Endodermal cell (in vitro differentiated cells): ENCODE measurements around the gene DCLK1. TPM values are rescaled to one million over a fixed set of nuclear protein-coding genes. Genes with fewer than 3 reads are reported as not detected.

Source experiments
- DNase-seq: peaks from one replicate; pipeline ENCODE4 v3.0.0-alpha.2; 2017
- H3K27ac ChIP-seq: 2 replicates; pipeline ENCODE4 v1.5.1; 2013; ENCODE audit warnings: mild to moderate bottlenecking, low read depth, low read length, moderate library complexity
- H3K27me3 ChIP-seq: 2 replicates; pipeline ENCODE4 v1.6.1; 2013; ENCODE audit warnings: mild to moderate bottlenecking, low read length, moderate library complexity; ENCODE audit not compliant: insufficient read depth, control insufficient read depth, poor library complexity, severe bottlenecking
- H3K36me3 ChIP-seq: 2 replicates; pipeline ENCODE4 v1.7.0; 2013; ENCODE audit warnings: mild to moderate bottlenecking, low read length, moderate library complexity; ENCODE audit not compliant: control insufficient read depth, insufficient read depth
- H3K4me1 ChIP-seq: one replicate; pipeline ENCODE4 v1.7.0; 2013; ENCODE audit warnings: low read length; ENCODE audit not compliant: control insufficient read depth, insufficient read depth
- H3K4me3 ChIP-seq: 2 replicates; pipeline ENCODE4 v1.5.1; 2013; ENCODE audit warnings: mild to moderate bottlenecking, low read length, moderate library complexity
- H3K9ac ChIP-seq: 2 replicates; pipeline ENCODE4 v1.6.1; 2013; ENCODE audit warnings: mild to moderate bottlenecking, low read length, moderate library complexity; ENCODE audit not compliant: poor library complexity, severe bottlenecking; ENCODE audit errors: extremely low read depth
- H3K9me3 ChIP-seq: 2 replicates; pipeline ENCODE4 v1.6.1; 2013; ENCODE audit warnings: mild to moderate bottlenecking, low read length, moderate library complexity; ENCODE audit not compliant: control insufficient read depth
- H3K27ac Mint-ChIP-seq: 2 replicates; pipeline ENCODE4 v1.8.0; 2020; ENCODE audit warnings: mixed read lengths
- H3K27me3 Mint-ChIP-seq: 2 replicates; pipeline ENCODE4 v1.8.0; 2021; ENCODE audit warnings: mild to moderate bottlenecking, mixed read lengths; ENCODE audit not compliant: insufficient read depth
- H3K36me3 Mint-ChIP-seq: 2 replicates; pipeline ENCODE4 v1.8.0; 2020; ENCODE audit warnings: low read depth, mixed read lengths
- H3K4me1 Mint-ChIP-seq: 2 replicates; pipeline ENCODE4 v1.8.0; 2020; ENCODE audit warnings: mixed read lengths
- H3K4me3 Mint-ChIP-seq: 2 replicates; pipeline ENCODE4 v1.8.0; 2020; ENCODE audit warnings: mild to moderate bottlenecking, moderate library complexity, mixed read lengths
- H3K9me3 Mint-ChIP-seq: 2 replicates; pipeline ENCODE4 v1.8.0; 2020; ENCODE audit warnings: mild to moderate bottlenecking, mixed read lengths
- WGBS, 2 experiments: methylation state at CpG; one replicate each; pipeline versions ENCODE4 v1.1.5 to v1.1.7; 2013; ENCODE audit warnings: missing lambda C conversion rate in 2 of 2, mixed read lengths in 1 of 2; ENCODE audit not compliant: insufficient coverage in 1 of 2, insufficient read length in 1 of 2; 5-methylcytosine and 5-hydroxymethylcytosine counted together
- total RNA-seq, 2 donors: library from RNA; stranded (reverse); fragmentation: NEBNext Ultra II Directional in 1 of 2; extraction: Animal tissue kit (Norgen Biotek cat#: 25700) in 1 of 2; gene quantifications; 2 replicates in 1 of 2; 3 replicates in 1 of 2; pipeline ENCODE4 v1.2.1, GENCODE V29; 2021
- TF ChIP-seq, protein P1 (sequence below): fragments of 200-600 bp; sonication (generic); conservative IDR thresholded peaks from 2 replicates; pipeline ENCODE4 v1.5.0; 2021; ENCODE audit warnings: antibody characterized with exemption, mild to moderate bottlenecking

The DCLK1 gene
- total RNA-seq, 2 donors from 2014 or later, result 3.0 to 32.8 TPM

DNA sequence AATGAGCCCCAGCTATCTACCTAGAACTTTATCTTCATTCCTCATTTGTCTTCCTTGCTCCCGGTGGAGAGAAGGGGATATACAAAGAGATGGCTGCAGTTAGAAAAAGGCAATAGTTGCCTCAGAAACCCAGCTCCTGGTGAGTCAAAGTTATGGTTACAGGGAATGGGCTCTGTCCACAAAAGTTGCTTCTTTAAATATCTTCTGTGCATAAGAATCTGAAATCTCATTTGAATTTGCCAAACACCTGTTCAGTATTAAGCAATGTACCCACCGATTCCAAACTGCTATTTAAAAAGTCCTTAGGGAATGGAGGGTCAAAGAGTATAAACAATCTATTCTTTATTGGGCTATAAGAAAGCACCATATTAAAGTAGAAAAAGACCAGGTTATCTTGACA lies 48.4 kb downstream of the DCLK1 start:
- 89 to 100% methylated on average over 1 to 2 of the region's 2 CpGs for WGBS, 2 experiments
- no peaks in the 10 kb centered on the region for H3K36me3 ChIP-seq
- peaks cover 22% of the 10 kb centered on the region for H3K4me1 Mint-ChIP-seq
- no peak overlapping the region for H3K4me3 Mint-ChIP-seq
- no peaks in the 10 kb centered on the region for H3K27me3 ChIP-seq
- H3K4me1 ChIP-seq, result no peaks in the 10 kb centered on the region
- H3K27ac ChIP-seq, result no peak overlapping the region
- DNase-seq, result no peak
- H3K4me3 ChIP-seq, result no peak overlapping the region
- H3K9ac ChIP-seq, result no peak overlapping the region
- H3K9me3 Mint-ChIP-seq, result peaks cover 2% of the 10 kb centered on the region
- TF ChIP-seq, protein P1, sequence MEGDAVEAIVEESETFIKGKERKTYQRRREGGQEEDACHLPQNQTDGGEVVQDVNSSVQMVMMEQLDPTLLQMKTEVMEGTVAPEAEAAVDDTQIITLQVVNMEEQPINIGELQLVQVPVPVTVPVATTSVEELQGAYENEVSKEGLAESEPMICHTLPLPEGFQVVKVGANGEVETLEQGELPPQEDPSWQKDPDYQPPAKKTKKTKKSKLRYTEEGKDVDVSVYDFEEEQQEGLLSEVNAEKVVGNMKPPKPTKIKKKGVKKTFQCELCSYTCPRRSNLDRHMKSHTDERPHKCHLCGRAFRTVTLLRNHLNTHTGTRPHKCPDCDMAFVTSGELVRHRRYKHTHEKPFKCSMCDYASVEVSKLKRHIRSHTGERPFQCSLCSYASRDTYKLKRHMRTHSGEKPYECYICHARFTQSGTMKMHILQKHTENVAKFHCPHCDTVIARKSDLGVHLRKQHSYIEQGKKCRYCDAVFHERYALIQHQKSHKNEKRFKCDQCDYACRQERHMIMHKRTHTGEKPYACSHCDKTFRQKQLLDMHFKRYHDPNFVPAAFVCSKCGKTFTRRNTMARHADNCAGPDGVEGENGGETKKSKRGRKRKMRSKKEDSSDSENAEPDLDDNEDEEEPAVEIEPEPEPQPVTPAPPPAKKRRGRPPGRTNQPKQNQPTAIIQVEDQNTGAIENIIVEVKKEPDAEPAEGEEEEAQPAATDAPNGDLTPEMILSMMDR, result no peak
- no peaks in the 10 kb centered on the region for H3K36me3 Mint-ChIP-seq
- H3K9me3 ChIP-seq, result no peaks in the 10 kb centered on the region
- no peaks in the 10 kb centered on the region for H3K27me3 Mint-ChIP-seq
- no peak overlapping the region for H3K27ac Mint-ChIP-seq

DNA sequence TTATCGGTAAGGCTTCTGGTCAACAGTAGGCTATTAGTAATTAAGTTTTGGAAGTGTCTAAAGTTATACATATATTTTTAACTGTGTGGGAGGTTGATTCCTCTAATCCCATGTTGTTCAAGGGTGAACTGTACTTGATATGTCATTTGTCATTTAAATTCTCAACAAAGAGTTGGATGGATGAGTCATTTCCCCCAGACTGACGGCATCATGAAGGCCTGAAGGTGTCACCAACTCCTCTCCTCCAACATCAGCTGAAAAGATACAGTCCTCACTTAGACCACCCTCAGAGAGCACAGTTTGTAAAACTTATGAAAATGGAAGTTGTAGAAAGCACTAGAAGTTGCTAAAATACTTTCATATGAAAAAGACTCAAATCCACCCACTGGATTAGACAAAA lies 48.8 kb downstream of the DCLK1 start:
- Mint-ChIP-seq H3K27me3 (no peaks in the 10 kb centered on the region), H3K9me3 (peaks cover 2% of the 10 kb centered on the region), H3K4me3 (no peak overlapping the region), H3K4me1 (peaks cover 20% of the 10 kb centered on the region), H3K36me3 (no peaks in the 10 kb centered on the region), H3K27ac (no peak overlapping the region)
- no peaks in the 10 kb centered on the region for H3K36me3 ChIP-seq
- H3K9me3 ChIP-seq, result no peaks in the 10 kb centered on the region
- DNase-seq, result no peak
- no peaks in the 10 kb centered on the region for H3K4me1 ChIP-seq
- no peak overlapping the region for H3K4me3 ChIP-seq
- TF ChIP-seq, protein P1, result no peak
- H3K27ac ChIP-seq, result no peak overlapping the region
- no peak overlapping the region for H3K9ac ChIP-seq
- 88% methylated on average over 2 of the region's 2 CpGs; no CpG with 5 or more reads in 1 of the 2 experiments for WGBS, 2 experiments
- no peaks in the 10 kb centered on the region for H3K27me3 ChIP-seq

DNA sequence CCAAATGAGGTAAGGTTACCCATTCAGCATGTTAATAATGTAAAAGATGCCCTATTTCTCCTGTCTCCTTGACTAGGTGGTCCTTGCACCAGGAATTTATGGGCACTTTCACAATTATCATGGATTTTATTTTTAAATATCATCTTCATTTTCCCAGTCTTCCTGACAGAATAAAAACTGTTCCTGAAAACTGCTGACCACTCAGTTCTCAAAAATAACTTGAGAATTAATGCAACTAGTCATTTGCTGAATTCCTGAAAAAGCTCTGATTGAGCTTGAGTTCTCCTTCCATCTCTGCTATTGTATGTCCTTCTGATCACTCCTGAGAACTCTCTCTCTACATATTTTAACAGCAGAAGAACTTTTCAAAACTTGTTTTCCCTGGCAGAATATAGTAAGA lies 55.0 kb downstream of the DCLK1 start:
- H3K9me3 ChIP-seq, result no peaks in the 10 kb centered on the region
- no peaks in the 10 kb centered on the region for H3K36me3 ChIP-seq
- Mint-ChIP-seq H3K27me3 (no peaks in the 10 kb centered on the region), H3K4me3 (no peak overlapping the region), H3K27ac (no peak overlapping the region), H3K9me3 (peaks cover 2% of the 10 kb centered on the region), H3K36me3 (no peaks in the 10 kb centered on the region), H3K4me1 (peaks cover 17% of the 10 kb centered on the region)
- no peaks in the 10 kb centered on the region for H3K27me3 ChIP-seq
- no peak overlapping the region for H3K4me3 ChIP-seq
- no peak overlapping the region for H3K27ac ChIP-seq
- H3K4me1 ChIP-seq, result no peaks in the 10 kb centered on the region
- TF ChIP-seq, protein P1, result no peak
- DNase-seq, result no peak
- no peak overlapping the region for H3K9ac ChIP-seq
